ENCODE data around the gene CSNK1D. TPM values are rescaled to one million over a fixed set of nuclear protein-coding genes. Genes with fewer than 3 reads are reported as not detected.

Gene CSNK1D
- total and polyA plus RNA-seq, 12 donors, result 23.7 to 185 (median 125) TPM

- Histone ChIP-seq H3K27me3 (no peaks in the 10 kb centered on the region), H3K9me3 (replicated peaks in 1 of 3) (no peaks in the 10 kb centered on the region), H3K36me3 (replicated peaks in 1 of 2) (peaks cover 0 to 88% of the 10 kb centered on the region in 2 donors), H3K4me1 (replicated peaks in 1 of 2) (peaks cover 33 to 46% of the 10 kb centered on the region in 2 donors), H3K27ac (peak overlapping the region; percentile 67 to 90 (median 70)), H3K4me3 (no peak overlapping the region)
- no peak for TF ChIP-seq CTCF (IDR thresholded peaks at IDR 0.05)
- no peak for TF ChIP-seq POLR2A (IDR thresholded peaks at IDR 0.05)
- intact Hi-C loops (cut with DNase I), result no loop called here
- 27 to 37% (median 31%) methylated on average over 10 to 27 of the region's 27 CpGs for WGBS, 4 donors
- DNase-seq, result peak in 6 of 7 donors; percentile 77 to 84 (median 80)
These were observed 26.9 kb downstream of the CSNK1D start for GRCh38 chr17:82246365-82247181.

GRCh38 chr17:82246040-82246364, 27.5 kb downstream of the CSNK1D start:
- peak in 1 of 7 donors; percentile 30 for DNase-seq
- WGBS, 4 donors, result 94 to 100% (median 97%) methylated on average over 2 to 5 of the region's 5 CpGs
- no peaks in the 10 kb centered on the region for H3K9me3 ChIP-seq (replicated peaks in 1 of 3)
- no peak overlapping the region for H3K4me3 ChIP-seq
- peak overlapping the region; percentile 67 to 90 (median 70) for H3K27ac ChIP-seq
- no peaks in the 10 kb centered on the region for H3K27me3 ChIP-seq
- TF ChIP-seq CTCF (IDR thresholded peaks at IDR 0.05), result no peak
- no peak for TF ChIP-seq POLR2A (IDR thresholded peaks at IDR 0.05)
- peaks cover 0 to 83% of the 10 kb centered on the region in 2 donors for H3K36me3 ChIP-seq (replicated peaks in 1 of 2)
- intact Hi-C loops (cut with DNase I), result no loop called here
- H3K4me1 ChIP-seq (replicated peaks in 1 of 2), result peaks cover 38 to 52% of the 10 kb centered on the region in 2 donors

- Histone ChIP-seq H3K36me3 (replicated peaks in 1 of 2) (peaks cover 0 to 76% of the 10 kb centered on the region in 2 donors), H3K9me3 (replicated peaks in 1 of 3) (no peaks in the 10 kb centered on the region), H3K4me1 (replicated peaks in 1 of 2) (peaks cover 45 to 58% of the 10 kb centered on the region in 2 donors), H3K4me3 (no peak overlapping the region), H3K27ac (peak overlapping the region in 3 of 5 donors; percentile 70 to 90 (median 87)), H3K27me3 (no peaks in the 10 kb centered on the region)
- DNase-seq, result peak in 1 of 7 donors; percentile 34
- intact Hi-C loops (cut with DNase I), result no loop called here
- TF ChIP-seq CTCF (IDR thresholded peaks at IDR 0.05) (no peak), POLR2A (IDR thresholded peaks at IDR 0.05) (no peak)
- WGBS, 4 donors, result 84 to 88% (median 87%) methylated on average over 31 to 47 of the region's 47 CpGs
These were observed 28.1 kb downstream of the CSNK1D start for GRCh38 chr17:82245134-82246039.

Measured in adrenal gland (tissue), 12 donors.